Activated CD4-positive, alpha-beta T cell treated with anti-CD3 and anti-CD28 coated beads, Interleukin-2, Interleukin-6, amounts not matched to agents 100 ng/mL and 50 ng/mL, durations not matched to agents 16 hours and 8 hours (primary cell): Measurements from ENCODE around the gene MEOX1.

Experiments used
- DNase-seq: peaks from one replicate; pipeline ENCODE4 v3.0.0-alpha.2; 2020

The MEOX1 gene

DNA sequence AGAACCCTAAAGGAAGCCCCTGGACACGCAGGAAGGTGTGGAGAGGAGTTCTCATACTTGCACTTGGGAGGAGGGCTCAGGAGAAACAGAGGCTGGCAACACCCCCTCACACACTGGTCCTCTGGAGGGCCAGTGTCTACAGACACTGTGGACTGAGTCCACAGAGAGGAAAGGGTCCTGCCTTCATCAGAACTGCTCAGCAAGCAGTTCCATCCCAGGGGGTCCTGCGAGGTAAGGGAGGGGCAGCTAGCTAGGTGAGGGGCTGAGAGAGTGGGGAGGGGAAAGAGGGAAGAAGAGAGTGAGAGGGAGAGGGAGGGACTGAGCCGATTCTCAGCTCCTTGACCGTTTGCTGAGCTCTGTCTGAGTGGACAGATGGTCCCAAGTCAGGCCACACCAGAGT lies 17.7 kb upstream of the MEOX1 start:
- DNase-seq = no peak

DNA sequence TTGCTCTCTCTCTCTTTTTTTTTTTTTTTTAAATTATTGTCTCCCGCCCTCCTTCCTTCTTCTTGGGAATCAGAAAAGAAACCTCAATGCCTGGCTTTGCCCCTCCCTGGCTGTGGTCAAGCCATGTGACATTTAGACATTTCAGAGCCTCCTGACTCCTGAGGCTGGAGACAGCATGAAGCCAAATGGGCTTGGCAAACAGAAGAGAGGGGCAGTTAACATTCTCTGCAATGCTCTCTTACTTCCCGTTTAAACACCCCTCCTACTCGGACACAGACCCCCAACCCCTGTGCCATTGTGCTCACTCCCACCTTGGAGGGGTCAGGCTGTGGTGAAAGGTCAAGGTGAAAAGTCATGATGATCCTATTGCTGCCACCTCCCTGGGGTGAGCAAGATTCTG lies 14.7 kb upstream of the MEOX1 start:
- no peak for DNase-seq

DNA sequence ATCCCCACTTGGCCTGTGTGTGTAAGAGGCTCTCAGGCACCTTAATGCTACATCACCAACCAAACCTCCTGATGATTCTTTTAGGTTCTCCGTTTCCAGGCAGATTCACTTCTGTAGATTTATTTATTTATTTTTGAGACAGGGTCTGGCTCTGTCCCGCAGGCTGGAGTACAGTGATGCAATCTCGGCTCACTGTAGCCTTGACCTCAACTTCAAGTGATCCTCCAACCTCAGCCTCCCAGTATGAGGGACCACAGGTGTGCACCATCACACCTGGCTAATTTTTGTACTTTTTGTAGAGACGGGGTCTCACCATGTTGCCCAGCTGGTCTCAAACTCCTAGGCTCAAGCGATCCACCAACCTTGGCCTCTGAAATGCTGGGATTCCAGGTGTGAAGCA lies 12.7 kb upstream of the MEOX1 start:
- DNase-seq = no peak

DNA sequence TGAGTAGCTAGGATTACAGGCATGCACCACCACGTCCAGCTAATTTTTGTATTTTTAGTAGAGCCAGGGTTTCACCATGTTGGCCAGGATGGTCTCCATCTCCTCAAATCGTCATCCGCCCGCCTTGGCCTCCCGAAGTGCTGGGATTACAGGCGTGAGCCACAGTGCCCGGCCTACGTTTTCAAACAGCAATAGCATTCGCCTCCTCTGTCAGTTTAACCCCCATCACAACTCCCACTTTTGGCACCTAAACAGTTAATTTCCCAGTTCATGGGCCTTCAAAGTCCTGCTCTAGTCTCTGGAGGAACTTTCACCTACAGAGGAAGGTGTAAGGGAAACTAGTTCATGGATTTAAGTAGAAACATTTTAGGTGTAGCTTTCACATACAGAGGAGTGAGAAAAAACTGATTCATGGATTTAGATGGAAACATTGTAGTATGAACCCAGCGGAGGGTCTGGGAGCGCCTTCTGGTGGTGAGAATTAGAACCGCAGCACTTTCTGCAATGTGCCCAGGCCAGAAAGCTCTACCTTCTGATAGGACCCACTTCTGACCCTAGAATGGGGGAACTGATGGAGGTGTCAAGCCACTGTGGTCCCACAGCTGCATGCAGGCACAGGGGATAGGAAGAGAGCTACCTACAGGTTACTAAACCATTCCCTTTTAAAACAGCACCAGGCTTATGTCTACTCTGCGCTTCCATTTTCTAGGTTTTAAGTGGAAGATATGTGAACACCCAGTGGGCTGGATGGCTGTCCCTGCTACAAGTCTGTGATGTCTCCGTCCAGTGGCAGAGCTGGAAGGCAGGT lies 12.0 kb upstream of the MEOX1 start:
- peak; percentile 75 for DNase-seq

DNA sequence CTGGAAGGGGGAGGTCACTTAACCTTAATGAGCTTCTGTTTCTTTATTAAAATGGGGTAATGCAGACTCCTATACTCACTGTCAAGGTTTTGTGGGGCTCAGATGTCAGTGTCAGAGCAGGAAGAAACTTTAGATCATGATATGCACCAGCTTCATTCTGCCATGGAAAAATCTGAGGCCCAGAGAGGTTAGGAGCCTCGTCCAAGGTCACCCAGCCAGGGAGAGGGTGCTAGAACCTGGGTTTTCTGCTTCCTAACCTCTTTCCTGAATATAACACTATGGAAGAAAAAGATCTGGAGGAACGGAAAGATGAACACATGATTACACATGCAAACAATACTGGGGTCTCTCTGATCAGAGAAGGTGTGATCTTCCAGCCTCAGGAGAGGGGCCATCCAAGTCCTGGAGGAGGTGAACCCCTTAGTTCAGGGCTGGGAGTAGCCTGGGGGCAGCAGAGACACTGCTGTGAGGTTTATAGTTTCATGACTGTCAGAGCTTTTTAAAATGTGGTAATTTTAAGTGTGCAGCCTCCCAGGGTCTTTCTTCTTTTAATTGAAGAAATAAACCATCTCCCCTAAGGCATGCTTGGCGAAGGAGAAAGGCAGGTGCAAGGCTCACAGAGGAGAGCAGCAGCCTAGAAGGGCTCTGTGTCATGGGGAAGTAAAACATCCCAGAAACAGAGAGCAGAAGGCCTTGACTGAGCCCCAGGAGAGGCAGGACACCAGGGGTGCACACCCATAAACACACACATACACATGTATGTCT lies 10.2 kb upstream of the MEOX1 start:
- DNase-seq = no peak

DNA sequence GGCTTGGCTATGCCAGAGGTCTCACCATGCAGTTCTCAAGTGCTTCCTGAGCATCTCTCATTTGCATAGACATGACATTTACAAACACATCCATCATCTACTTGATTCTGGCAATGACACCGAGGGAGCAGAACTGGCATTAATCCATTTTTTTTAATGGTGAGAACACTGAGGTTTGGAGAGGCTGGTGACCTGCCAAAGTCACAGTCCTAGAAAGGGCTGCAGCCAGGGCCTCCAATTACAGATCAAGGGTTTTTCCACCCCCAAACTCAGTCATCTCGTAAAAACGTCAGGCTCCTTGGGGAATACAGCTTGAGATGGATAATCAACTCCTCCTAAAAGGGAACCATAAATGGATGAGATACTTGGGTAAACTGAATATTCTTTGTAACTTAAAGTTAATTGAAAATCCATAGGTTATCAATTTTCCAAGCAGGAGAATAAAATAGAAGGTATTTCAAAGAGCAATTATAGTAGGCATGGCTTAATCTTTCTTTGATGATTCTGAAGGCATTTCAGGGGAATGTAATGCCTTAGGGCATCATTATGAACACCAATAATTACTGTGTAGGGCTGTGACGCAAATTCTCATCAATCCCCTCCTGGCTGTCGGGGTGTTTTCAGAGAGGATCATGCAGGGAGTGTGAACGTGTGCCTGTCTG lies 9.4 kb upstream of the MEOX1 start:
- no peak for DNase-seq

DNA sequence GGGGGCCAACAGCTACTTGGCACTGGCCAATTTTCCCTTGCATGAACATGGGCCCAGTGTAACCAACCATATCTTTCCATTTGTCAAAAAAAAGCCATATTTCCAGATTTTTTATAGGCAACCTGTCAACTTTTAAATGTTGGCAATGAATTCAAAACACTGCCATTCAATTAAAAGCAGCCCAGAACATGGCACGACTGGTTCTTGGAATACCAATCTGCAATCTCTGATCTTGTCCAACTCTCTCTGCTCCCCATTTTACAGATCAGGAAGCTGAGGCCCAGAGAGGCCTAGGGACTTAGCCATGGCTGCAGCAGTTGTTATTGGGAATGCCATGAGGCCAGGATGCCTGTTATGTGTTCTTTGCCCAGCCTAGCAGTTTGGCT lies 8.9 kb upstream of the MEOX1 start:
- DNase-seq = no peak

DNA sequence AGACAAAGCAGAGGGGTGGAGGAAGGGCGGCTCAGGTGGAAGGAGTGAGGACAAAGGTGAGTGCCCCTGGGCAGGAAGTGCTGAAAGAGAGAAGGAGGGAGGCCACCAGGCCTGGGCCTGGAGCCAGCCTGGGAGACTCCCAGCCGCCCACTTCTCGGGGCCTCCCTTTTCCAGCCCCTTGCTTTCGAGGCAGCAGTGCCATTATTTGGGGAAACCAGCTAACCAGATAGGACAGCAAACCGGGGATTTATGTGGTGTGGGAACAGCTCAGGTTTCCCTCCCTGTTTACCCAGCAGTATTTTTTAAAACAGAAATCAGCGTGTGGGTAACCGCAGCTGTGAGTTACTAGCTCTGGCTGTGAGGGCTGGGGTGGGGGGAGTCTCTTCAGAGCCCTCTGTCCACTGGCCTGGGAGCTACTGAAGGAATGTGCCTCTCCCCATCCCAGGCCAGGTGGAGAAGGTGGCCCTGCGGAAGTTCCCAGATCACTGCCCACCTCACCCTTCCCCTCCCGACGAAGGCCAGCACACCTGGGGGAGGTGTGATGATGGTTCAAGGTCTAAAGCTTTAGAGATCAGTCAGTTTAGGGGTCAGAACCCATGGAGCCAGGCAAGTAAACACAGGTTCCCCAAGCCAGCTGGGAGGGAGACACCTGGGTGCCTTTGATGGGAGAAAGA lies 8.4 kb upstream of the MEOX1 start:
- no peak for DNase-seq

DNA sequence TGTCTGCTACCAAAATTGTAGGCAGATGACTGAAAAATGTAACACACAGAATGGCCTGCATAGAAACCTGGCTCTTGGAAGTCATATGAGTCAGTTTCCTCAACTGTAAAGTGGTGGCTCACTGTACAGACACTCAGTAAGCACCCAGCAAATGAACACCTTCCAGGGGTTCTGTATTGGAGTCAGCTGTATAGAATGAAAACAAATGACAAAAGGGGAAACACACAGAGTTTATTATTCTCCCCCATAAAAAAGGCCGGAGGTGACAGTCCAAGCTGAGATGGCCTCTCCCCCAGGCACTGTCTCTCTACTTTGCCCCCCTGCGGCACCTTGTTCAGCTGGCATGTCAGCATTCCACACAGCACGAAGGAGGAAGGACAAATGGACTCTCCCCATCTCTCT lies 6.2 kb upstream of the MEOX1 start:
- peak; percentile 72 for DNase-seq

DNA sequence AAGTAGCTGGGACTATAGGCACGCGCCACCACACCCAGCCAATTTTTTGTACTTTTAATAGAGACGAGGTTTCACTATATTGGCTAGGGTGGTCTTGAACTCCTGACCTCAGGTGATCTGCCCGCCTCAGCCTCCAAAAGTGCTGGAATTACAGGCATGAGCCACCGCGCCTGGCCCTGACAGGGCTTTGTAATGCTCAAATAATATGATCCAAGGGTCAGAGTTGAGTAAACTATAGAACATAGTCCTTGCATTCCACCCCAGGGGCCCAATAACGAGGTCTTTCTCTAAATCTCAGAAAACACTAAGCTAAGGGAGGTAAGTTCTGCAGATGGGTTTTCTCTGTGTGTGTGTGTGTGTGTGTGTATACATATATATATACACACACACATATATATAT lies 5.8 kb upstream of the MEOX1 start:
- no peak for DNase-seq

DNA sequence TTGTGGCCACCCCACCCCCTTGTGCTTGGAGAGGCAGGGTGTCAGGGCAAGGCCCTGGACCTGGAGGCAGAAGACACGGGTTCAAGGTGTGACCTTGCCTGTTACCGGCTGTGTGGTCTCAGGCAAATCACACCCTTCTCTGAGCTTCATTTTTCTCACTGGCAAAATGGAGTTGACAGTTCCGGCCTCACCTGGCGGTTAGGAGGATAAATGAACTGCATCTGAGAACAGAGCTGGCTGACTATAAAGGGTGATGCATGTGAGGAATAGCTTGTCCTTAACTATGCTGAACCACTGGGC lies 4.2 kb upstream of the MEOX1 start:
- DNase-seq = no peak

DNA sequence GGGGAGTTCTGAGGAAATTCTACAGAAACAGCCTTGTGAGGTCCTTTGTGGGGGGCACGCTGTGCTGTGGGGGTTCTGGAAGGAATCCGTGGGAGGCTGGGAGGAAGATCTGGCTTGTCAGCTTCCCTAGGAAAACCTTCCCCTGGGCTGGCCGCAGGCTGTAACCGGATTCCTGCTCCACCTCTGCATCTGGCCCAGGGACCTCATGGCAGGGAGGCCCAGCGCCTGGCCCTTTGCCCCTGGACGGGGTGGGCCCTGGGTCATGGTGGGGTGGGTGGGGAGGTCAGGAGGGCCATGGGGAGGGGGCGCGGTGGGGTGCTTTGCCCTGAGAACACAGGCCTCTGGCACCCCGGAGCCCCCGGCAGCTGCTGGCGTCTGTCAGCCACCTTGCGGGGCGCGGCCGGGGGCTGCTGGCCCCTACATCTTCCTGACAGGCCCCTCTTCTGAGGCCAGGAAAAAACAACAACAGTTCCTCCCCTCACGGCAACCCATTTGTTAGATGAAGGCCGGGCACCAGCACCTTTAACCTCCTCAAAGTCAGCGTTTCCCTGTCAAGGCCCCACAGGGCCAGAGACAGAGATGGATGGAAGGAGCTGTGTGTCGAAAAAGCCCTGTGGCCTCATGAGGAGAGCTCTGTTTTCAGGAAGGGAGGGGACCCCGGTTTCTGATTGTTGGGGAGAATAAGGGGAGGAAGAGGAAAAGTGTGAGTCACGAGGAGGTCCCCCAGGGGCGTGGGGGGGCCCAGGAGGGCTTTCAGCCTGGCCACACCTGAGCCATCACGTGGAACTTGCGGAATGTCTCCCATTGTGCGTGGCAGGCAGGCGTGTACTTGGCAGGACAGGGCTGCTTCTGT lies 3.6 kb upstream of the MEOX1 start:
- no peak for DNase-seq

DNA sequence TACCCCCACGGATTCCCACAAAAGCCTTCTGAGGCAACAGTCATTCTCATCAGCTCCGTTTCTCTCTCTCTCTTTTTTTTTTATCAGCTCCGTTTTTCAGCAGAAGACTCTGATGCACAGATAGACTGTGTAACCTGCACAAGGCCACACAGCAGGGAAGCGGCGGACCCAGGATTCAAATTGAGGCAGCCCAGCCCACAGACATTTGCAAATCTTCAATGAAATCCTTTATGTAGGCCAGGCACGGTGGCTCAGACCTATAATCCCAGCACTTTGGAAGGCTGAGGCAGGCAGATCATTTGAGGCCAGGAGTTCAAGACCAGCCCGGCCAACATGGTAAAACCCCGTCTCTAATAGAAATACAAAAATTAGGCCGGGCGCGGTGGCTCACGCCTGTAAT lies 2.4 kb upstream of the MEOX1 start:
- no peak for DNase-seq

DNA sequence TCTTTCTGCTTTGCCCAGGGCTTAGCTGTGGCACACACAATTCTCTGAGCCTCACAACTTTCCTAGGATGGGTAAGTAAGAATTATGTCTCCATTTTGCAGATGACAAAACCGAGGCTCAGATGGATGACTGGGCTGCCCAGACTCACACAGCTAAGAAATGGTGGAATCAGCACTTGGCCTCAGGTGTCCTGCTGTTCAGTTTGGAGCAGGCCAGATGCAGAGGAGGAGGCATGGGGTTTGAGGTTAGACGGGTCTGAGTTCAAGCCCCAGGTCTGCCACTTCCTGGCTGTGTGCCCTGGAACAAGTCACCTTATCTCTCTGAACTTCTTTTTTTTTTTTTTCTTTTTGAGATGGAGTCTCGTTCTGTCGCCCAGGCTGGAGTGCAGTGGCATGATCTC lies 1.7 kb upstream of the MEOX1 start:
- DNase-seq = peak; percentile 34

DNA sequence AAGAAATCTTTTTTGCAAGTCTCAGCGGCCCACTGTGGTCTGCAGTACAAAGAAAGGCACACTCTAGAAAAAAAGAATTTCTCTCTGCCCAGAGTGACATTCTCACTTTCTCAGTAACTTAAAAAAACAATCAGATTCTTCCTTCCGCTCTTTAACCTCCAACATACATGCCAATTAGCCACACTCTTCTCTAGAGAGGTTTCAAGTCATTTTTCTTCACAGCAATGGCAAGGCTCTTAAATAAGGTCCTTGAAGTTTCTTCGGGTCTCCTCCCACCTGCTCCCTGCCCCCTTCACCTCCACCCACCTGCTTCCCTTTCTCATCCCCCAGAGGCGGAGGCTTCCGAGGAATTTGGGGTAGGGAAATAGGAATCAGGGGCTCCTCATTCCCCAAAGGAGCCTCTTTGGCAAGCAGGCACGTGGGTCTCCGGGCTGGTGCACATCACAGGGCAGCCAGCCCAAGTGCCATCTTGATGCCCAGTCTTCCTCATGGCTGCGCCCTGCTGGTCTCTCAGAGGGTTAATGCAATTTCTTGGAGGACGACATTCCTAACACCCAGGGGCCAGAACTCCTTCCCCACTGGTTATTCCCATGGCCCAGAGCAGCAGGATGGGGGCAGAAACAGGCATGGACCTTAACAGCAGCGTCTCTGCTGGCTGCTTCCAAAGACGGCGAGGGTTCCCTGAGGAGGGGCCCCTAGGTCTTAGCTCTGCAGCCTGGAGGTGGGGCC lies 855 bp upstream of the MEOX1 start:
- peak; percentile 44 for DNase-seq

DNA sequence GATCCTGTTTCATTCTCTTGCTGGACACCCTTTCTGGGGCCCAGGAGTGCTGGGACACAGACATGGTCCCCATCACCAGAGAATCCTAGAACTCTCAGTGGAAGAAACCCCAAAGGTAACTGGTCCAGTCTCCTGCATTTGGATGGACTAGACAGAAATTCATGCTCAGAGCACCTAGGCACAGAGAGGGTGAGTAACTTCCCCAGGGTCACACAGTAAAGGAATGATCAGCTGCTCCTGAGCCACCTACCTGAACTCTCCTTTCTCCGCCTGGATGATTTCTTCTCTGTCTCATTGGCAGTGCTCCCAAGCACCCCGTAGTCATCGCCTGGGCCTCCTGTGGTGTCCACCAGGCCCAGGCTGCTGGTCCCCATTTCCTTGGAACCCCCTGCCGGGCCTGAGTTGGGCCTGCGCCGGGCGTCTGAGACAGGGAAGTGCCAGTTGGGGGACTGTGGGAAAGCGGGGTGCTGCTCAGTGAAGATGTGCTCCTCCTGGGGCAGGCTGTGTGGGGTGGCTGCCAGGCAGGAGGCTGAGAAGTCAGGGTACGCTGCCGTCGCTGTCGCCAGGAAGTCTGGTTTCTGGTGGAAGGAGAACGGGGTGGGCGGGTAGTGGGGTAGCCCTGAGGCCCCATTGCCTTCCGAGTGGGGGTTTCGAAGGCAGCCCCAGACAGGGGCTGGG lies 767 bp downstream of the MEOX1 start:
- DNase-seq = peak; percentile 22

DNA sequence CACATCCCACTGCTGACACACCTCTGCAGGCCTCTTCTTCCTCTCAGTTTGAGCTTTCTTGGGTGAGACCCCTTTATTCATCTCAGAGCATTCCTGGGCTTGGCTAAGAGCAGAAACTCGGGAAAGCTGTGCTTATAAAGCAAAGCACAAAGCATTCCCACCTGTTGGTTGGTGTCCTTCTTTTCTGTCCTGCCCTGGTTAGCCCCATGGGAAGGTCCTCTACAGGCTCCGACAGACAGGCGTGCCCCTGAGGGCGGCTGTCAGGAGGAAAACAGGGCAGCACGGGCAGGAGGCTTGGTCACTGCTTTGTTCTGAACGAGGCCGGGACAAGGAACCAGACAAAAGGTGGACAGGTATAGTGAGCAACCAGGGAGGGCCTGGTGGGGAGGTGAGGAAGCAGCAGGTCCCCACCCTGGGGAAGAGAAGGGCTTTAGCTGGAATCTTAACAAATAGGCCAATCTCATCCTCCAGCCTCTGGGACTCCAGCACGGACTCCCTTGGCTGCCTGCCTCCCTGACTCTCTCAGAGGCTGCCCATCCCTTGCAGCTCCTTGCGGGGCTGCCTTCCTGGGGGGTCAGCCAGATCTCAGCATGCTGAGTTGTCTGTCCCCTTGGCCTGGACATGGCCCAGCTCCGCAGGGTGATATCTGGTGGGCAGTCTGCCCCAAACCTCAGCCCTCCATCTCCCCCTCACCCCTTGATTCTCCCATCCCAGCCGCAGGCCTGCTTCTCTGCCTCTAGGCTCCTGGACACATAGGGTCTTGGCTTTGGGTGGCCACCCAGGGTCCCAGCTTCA lies 1.7 kb downstream of the MEOX1 start:
- DNase-seq = no peak

DNA sequence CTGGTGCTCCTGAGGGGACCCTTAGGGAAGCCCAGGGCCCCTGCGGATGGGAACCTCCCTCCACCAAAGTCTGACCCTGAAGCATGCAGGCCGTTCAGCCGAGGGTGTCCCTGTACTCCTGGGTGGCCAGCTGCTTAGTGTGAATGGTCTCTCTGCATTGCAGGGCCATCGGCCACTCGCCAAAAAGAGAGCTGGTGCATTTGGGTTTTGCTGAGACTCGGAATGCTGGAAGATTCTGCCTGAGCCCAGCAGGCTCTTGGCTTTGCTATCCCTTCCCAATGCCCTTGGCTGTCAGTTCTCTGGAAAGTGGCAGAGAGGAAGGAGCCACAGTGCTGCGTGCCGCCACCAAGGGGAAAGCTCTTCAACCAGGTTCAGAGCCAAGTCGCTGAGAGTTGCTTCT lies 2.8 kb downstream of the MEOX1 start:
- no peak for DNase-seq

DNA sequence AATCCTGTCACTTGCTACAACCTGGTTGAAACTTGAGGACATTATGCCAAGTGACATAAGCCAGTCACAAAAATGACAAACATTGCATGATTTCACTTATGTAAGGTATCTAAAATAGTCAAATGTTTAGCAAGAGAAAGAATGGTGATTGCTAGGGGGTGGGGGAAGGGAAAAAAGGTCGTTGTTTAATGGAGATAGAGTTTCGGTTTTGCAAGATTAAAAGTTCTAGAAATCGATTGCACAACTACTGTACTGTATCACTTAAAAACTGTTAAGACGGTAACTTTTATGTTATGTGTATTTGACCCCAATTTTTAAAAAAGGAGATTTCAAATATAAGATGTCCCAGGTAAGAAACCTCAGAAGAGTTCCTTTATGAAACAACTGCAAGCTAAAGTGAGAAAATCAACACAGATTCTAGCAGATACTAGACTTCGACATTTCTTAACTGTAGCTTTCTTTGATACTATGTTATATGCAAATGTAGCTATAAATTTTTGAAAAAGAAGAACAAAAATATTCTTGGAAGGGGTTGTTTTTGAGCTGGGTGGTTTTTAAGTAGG lies 5.9 kb downstream of the MEOX1 start:
- peak; percentile 51 for DNase-seq

DNA sequence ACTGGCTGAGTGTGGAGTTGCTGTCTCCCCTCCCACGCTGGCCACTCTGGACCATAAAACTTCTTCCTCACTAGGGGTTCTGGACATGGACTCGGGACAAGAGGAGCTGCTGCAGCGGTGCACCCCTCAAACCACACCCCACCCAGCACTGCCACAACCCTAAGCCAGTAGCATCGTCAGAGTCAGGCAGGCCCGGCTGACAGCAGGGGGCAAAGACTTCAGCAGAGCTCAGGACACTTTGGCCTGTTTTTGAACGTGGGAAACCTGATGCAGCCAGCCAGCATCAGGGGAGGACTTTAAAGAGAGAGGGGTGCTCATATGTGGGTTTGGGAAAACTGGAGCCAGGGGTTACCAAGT lies 9.6 kb downstream of the MEOX1 start:
- no peak for DNase-seq
